GM18861 (cell line): Measurements from ENCODE around the gene CNKSR2.

Source experiments
- ATAC-seq: cut with Tn5 transposase; IDR thresholded peaks from one replicate; pipeline ENCODE4 v1.9.1; 2021; ENCODE audit not compliant: unreplicated experiment

Gene CNKSR2

DNA sequence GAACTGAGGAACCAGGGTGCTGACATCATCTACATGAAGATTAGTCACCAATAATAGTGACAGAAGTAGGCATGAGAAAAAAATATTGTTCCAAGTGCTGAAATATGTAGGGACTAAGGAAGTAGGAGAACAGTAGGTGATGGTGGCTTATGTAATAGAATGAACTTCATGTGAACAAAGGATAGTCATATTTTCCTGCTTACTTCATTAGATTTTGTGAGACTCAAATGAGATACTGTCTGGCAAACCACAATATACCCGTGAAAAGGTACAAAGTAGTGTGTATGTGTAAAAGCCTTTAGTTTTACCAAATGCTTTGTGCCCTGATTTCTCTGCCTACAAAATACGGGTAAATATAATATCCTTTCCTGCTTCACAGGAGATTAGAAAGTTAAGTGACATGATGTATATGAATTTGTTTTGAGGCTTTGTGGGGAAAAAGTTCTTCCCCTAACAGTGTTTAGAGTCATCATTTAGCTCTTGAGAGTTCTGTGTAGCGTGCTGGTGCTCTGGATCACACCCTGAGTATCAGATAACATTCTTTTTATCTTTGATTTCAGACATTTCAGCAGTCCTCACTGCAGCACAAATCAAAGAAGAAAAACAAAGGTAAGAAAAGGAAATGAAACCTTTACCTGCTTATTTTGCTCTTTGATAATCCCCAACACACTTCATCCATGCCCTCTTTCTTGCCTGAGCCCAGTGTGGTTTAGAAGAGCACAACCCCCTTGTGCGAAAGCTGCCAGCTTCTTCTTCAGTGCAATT, 216.0 kb downstream of the CNKSR2 start:
- no peak for ATAC-seq

GRCh38 chrX:21606002-21606401, 231.8 kb downstream of the CNKSR2 start:
- ATAC-seq = no peak

DNA sequence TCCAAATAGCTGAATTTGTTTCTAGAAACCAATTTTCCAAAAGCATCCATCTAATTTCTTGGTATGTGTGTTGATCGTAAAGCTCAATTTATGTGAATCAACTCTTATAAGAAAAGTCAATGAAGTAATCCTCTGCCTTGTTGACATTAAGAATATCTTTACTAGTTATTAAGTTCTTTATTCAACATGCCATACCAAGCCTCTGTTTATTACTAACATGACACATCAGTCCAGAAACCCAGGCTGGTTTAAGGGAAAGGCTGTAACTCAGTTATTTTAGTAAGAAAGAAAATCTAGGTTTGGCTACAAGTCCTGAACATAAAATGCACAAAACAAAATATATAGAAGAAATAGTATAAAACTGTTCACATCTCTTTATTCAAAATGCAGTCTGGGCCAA, 235.9 kb downstream of the CNKSR2 start:
- no peak for ATAC-seq

DNA sequence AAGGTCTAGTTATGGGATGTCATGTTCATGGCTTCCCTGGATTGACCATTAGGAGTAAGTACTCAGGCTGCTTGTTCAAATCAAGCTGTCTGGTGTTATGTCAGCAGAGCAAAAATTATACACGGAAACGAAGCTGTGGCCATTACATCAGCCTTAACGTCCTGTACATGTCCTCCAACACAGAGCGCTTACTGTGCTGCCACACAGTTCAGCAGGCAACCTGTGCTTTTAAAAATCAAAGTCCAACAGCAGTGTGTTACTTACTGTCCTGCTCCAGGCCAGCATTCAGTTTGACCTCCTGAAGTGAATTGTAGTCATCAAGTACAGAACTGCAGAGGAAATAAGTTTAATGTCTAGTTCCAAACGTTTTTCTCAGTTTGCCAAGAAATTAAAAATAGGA, 237.9 kb downstream of the CNKSR2 start:
- no peak for ATAC-seq

DNA sequence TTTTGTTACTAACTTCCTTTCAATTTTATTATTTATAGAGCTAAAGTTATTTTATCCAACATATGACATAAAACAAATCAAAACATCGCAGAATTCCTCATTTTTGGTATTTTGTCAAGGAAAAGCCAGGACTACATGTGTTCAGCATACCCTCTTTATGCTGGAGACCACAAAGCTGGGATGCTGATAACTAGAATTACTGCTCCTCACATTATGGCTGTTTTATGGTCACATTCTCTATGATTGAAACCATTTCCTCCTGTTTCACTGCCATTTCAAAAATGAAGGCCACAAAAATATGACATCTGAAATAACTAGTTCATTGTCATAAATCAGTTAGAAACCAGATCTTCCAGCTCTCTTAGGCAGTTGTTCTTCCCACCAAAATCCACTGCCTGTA, 242.2 kb downstream of the CNKSR2 start:
- ATAC-seq = no peak

DNA sequence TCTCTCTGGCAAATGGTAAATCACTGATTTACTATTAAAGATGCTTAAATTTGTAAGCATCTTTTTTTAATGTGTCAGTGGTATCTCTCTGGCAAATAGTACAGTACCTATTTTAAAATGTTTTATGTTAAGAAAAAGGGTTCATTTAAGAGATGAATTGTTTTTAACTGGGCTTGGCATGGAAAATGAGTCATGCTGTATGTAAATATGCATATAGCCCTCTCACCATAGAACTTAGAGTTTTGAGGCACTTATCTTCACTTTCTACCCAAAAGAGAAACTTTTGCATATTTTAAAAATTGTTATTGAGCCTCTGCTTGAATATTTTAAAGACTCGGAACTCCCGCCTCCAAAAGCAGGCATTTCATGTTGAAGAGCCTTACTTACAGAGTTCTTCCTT, 246.0 kb downstream of the CNKSR2 start:
- no peak for ATAC-seq

- no peak for ATAC-seq
Measured at GRCh38 chrX:21623778-21624501, 249.7 kb downstream of the CNKSR2 start.

GRCh38 chrX:21632027-21632426, 257.8 kb downstream of the CNKSR2 start:
- no peak for ATAC-seq

- no peak for ATAC-seq
Measured at GRCh38 chrX:21638311-21638710, 264.1 kb downstream of the CNKSR2 start.

- ATAC-seq = no peak
Measured at GRCh38 chrX:21639775-21640174, 265.6 kb downstream of the CNKSR2 start.

- no peak for ATAC-seq
Measured at GRCh38 chrX:21645431-21645830, 271.2 kb downstream of the CNKSR2 start.

GRCh38 chrX:21645886-21646285, 271.7 kb downstream of the CNKSR2 start:
- ATAC-seq = no peak

- no peak for ATAC-seq
Measured at GRCh38 chrX:21655901-21656586, 281.8 kb downstream of the CNKSR2 start.

GRCh38 chrX:21656587-21657317, 282.5 kb downstream of the CNKSR2 start:
- ATAC-seq = no peak

DNA sequence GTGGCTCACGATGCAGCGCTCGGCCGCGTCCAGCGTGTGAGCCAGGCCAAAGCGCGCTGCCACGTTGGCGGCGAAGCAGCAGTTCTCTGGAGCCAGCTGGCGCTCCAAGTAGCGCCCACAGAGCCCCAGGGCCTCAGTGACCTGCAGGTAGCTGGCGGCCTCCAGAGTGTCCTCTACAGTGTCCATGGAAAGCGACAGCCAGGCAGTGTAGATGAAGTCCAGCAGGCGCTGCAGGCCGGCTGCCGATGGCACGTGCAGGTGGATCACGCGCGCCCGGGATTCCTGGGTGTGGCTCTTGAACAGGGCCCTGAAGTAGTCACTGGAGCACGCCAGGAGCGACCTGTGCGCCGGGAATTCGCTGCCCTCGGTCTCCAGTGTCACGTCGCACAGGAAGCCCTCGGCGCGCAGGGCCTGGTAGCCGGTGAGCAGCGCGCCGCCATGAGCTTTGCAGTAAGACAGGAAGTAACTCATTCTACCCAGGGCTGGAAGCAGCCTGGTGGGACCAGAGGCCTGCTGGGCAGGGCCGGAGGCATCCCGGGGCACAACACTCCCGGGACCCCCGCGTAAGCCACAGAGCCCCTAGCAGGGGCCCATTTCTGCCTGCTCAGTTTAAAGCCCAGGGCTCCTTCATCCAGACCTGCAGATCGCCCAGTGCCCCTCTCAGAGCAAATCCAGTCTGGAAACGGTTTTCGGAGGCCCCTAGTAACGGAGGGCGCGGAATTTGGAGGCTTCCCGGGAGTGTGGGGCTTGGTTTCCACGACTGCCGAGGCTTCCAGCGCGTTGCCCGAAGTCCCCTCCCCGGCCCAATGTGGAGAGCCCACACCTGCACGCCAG, 283.3 kb downstream of the CNKSR2 start:
- ATAC-seq = no peak

DNA sequence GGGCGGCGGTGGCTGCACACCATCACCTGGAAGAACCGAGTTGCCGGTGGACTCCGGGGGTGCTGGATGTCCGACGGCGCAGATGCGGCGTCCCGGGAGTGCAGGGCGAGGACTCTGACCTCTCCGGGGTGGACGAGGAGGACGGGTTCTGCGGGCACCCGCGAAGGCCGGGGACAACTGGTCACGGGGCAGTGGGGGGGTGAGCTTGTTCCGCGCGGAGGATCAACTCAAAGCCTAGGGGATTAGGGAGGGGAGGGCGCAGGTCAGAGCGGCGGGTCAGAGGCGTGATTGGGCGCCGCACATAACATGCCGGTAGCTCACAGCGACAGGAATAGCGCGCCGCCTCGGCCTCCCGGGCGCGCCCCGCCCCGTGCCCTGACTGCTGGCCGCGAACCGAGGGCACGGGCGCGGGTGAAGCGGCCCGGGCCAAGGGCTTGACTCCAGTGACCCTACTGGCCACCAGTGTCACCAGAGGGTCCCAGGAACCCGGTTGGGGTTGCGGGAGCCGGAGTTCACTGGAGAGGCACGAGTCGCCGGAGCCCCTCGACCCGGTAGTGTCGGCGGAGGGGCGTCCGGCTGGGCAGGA, 284.0 kb downstream of the CNKSR2 start, which contains the start of gene KLHL34:
Gene KLHL34 (minus strand): TSS at position 179 of the 586 bp plus-strand sequence. CDS start 542 bp downstream, outside the sequence.
- ATAC-seq = no peak

DNA sequence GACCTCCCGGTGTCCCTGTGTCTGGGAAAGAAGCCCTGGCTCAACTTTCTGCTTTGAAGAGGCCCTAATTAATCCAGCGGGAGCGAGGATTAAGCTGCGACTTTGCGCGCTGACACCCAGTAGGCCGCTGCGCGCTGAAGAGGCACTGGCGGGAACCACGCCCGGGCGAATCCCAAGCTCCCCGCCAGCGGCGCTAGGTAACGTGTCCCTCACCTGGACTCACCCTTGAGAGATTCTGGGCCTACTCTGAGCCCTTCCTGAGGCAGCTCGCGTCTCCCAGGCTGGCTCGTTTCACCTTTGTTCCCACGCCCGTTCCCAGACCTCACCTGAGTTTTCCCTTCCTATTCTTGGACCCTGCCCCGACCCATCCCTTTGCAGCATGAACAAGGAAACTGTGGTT, 284.5 kb downstream of the CNKSR2 start:
- ATAC-seq = no peak

DNA sequence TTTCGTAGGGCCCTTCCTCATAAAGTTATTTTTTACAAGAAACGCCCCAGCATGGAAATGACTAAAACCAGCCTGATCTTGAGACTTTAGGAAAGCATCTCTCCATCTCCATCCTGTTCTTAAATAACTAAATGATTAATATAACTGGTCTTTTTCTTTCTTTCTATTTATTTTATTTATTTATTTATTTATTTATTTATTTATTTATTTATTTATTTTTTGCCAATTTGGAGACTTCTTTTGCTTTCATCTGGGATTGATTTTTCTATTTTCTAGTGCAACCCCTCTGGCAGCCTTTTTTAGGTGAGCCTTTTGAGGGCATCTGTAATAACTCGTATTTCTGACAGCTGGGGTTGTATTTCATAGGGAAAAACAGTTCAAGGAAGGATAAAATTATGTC, 285.1 kb downstream of the CNKSR2 start:
- ATAC-seq = no peak

DNA sequence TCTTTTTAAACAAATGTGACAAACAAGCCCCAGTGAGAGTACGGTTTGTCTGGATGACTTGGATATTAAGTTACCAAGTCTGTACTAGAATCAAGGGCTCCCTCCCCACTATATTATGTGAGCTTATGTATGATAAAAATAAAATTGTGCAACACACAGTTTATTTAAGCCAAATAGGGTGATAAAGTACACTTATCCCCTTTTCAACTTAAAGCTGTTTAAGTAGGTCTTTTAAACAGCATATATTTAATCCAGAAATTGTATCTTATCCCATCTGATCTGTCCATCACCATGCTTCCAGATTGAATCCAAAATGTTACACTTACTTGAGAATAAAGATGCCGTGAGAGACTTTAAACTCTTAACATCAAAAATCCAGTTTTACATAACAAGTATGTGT, 285.9 kb downstream of the CNKSR2 start:
- ATAC-seq = no peak

DNA sequence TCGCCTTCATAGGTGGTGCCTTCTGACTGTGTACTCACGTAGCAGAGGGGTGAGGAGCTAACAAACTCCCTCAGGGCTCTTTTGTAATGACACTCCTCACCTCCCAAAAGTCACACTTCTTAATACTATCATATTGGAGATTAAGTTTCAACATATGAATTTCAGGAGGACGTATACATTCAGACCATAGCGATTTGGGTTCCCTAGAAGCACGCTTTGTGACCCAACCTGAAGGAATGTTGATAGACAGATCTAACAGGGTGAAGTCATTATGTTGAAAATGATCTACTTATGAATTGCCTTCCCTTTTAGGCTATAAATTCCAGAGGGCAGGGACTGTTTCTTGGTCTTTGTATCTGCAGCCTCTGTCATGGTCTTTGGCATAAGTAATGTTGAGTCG, 287.1 kb downstream of the CNKSR2 start:
- ATAC-seq = no peak
